ENCODE measurements around the gene AOC1.

GRCh38 chr7:150895809-150896208, 43.5 kb downstream of the AOC1 start:
- TF ChIP-seq POLR2AphosphoS5 (IDR thresholded peaks at IDR 0.05) (no peak), CTCF (IDR thresholded peaks at IDR 0.05 in 8 of 11, conservative IDR thresholded peaks at IDR 0.05 in 3 of 11) (no peak)
